Cardiac muscle cell (in vitro differentiated cells and primary cell): ENCODE data around the gene NEDD9. TPM values are rescaled to one million over a fixed set of nuclear protein-coding genes. Genes with fewer than 3 reads are reported as not detected.

Experiments
- DNase-seq, 2 donors: peaks; one replicate each; pipeline versions ENCODE4 v3.0.0 to v3.0.0-alpha.2; 2010 to 2017; ENCODE audit warnings: low read depth in 1 of 2, low spot score in 1 of 2
- H3K27ac ChIP-seq: fragments of 200-600 bp; sonication (generic); 2 replicates; pipeline ENCODE4 v1.5.1; 2016
- H3K27me3 ChIP-seq: fragments of 200-600 bp; sonication (generic); 2 replicates; pipeline ENCODE4 v1.6.0; 2016; ENCODE audit warnings: control low read depth
- H3K36me3 ChIP-seq: fragments of 200-600 bp; sonication (generic); 2 replicates; pipeline ENCODE4 v1.5.1; 2016; ENCODE audit warnings: control low read depth
- H3K4me1 ChIP-seq: fragments of 200-600 bp; sonication (generic); 2 replicates; pipeline ENCODE4 v1.8.1; 2017; ENCODE audit warnings: low read depth, mild to moderate bottlenecking, mixed run types
- H3K4me3 ChIP-seq: fragments of 200-600 bp; sonication (generic); 2 replicates; pipeline ENCODE4 v1.5.1; 2016; ENCODE audit warnings: mild to moderate bottlenecking
- H3K9me3 ChIP-seq: fragments of 200-600 bp; sonication (generic); 2 replicates; pipeline ENCODE4 v1.5.1; 2017; ENCODE audit warnings: low read depth, mild to moderate bottlenecking, control low read depth
- polyA plus RNA-seq: library from polyadenylated mRNA; unstranded; fragments of >200 nt; fragmentation: Nextera tagmentation; extraction: Ambion mirVana; gene quantifications from 2 replicates; pipeline ENCODE4 v1.2.1, GENCODE V29; 2016
- total RNA-seq: library from RNA; depleted of rRNA; stranded (reverse); fragments of >200 nt; gene quantifications from 2 replicates; pipeline ENCODE4 v1.2.3, GENCODE V29; 2016
- TF ChIP-seq, protein P1 (sequence below): IDR thresholded peaks from 2 replicates; pipeline ENCODE4 v1.5.1; 2012; ENCODE audit warnings: low read depth, mild to moderate bottlenecking, low read length

Gene NEDD9
- total and polyA plus RNA-seq, 2 experiments from 2014 or later: 12.6 to 26.8 TPM

DNA sequence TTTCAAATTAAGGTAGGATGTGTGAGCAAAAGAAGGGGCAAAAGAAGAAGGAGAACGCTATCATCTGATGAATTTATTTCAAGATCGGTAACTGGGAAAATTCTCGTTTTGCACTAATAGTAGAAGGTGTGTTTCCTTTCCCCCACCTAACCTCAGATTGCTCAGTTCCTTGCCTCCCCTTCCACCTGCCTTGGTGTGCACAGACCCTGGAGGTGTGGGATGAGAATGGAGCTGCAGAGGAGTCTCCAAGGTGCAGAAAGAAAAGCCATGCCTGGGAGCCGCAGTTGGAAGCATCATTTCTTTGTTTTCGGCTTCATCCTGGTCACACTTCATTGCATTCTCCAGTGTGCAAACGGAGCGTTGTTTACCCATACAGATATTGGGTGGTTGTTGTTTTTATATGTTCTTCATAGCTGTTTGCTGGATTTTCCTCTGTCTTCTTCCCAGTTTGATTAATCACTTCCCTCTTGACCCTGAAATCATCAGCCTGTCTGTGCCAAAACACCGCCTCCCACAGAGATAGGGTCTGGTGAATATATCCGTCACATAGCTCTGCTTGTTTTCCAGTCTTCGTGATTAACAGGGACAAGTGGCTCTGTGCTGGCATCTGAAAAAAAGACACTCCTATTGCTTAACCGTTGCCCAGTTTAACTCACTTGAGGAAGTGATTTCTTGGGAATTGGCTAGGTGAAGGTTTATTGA is 40.2 kb upstream of the NEDD9 start:
- peak; percentile 33 to 60 for DNase-seq
- TF ChIP-seq, protein P1, sequence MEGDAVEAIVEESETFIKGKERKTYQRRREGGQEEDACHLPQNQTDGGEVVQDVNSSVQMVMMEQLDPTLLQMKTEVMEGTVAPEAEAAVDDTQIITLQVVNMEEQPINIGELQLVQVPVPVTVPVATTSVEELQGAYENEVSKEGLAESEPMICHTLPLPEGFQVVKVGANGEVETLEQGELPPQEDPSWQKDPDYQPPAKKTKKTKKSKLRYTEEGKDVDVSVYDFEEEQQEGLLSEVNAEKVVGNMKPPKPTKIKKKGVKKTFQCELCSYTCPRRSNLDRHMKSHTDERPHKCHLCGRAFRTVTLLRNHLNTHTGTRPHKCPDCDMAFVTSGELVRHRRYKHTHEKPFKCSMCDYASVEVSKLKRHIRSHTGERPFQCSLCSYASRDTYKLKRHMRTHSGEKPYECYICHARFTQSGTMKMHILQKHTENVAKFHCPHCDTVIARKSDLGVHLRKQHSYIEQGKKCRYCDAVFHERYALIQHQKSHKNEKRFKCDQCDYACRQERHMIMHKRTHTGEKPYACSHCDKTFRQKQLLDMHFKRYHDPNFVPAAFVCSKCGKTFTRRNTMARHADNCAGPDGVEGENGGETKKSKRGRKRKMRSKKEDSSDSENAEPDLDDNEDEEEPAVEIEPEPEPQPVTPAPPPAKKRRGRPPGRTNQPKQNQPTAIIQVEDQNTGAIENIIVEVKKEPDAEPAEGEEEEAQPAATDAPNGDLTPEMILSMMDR: no peak
- peak overlapping the region; percentile 11 for H3K27ac ChIP-seq

GRCh38 chr6:11271228-11272020 is 39.0 kb upstream of the NEDD9 start:
- peak in 1 of 2 donors; percentile 32 for DNase-seq
- Histone ChIP-seq H3K4me1 (peaks cover 59% of the 10 kb centered on the region), H3K27me3 (no peaks in the 10 kb centered on the region), H3K4me3 (no peak overlapping the region), H3K9me3 (no peaks in the 10 kb centered on the region), H3K36me3 (no peaks in the 10 kb centered on the region), H3K27ac (no peak overlapping the region)
- TF ChIP-seq, protein P1: no peak

More for the DNA sequence above, 40.2 kb upstream of the NEDD9 start:
- peaks cover 54% of the 10 kb centered on the region for H3K4me1 ChIP-seq
- H3K9me3 ChIP-seq: no peaks in the 10 kb centered on the region
- H3K4me3 ChIP-seq: no peak overlapping the region
- H3K27me3 ChIP-seq: no peaks in the 10 kb centered on the region
- no peaks in the 10 kb centered on the region for H3K36me3 ChIP-seq

DNA sequence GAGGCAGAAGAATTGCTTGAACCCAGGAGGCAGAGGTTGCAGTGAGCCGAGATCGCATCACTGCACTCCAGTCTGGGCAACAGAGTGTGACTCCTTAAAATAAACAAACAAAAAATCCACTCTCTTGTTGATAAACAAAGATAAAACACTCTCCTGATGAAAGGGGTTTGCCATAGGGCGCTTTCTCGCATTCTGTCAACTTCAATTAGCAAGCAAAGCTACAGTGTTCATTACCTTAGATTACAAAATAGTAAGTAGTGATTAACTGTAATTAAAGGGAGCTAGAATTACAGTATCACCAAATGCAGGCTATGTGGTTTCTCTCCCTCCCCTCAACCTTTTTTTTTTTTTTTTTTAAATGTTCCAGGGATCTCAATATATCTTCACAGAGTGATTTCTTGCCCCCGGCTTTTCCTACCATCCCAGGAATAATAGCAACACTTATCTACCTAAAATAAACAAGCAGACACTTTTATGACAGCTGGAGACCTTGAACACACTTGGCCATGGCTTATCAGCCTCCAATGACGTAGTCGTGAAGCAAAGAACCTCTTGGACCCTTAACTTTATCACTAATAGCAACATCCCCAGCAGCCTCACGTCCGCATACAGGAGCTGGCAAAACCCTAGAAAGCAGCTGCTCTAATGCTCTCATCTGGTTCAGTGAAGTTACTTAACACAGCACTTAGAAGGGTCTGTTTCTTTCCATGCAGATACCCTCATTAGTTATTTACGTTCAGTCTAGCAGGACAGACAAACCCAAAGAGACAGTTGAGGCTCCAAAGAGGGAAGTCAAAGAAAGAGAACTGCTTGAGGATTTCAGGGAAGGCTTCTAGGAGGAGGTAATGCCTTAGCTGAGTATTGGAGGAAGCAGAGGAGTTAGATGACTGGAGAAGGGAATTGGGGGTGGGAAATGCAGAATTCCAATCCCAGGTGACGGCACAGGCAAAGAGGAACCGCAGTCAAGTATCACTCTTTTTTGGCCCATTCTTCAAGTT is 37.9 kb upstream of the NEDD9 start:
- TF ChIP-seq, protein P1: no peak
- no peak overlapping the region for H3K4me3 ChIP-seq
- H3K4me1 ChIP-seq: peaks cover 63% of the 10 kb centered on the region
- DNase-seq: peak; percentile 80 to 91
- H3K27ac ChIP-seq: peak overlapping the region; percentile 81
- H3K27me3 ChIP-seq: no peaks in the 10 kb centered on the region
- no peaks in the 10 kb centered on the region for H3K36me3 ChIP-seq
- H3K9me3 ChIP-seq: no peaks in the 10 kb centered on the region

GRCh38 chr6:11268978-11269377 is 36.5 kb upstream of the NEDD9 start:
- Histone ChIP-seq H3K9me3 (no peaks in the 10 kb centered on the region), H3K27me3 (no peaks in the 10 kb centered on the region), H3K36me3 (no peaks in the 10 kb centered on the region), H3K27ac (peak overlapping the region; percentile 81), H3K4me1 (peaks cover 63% of the 10 kb centered on the region), H3K4me3 (no peak overlapping the region)
- TF ChIP-seq, protein P1: no peak
- peak in 1 of 2 donors; percentile 59 for DNase-seq

- H3K4me3 ChIP-seq: no peak overlapping the region
- no peaks in the 10 kb centered on the region for H3K36me3 ChIP-seq
- H3K27me3 ChIP-seq: no peaks in the 10 kb centered on the region
- no peaks in the 10 kb centered on the region for H3K9me3 ChIP-seq
- no peak for DNase-seq
- no peak overlapping the region for H3K27ac ChIP-seq
- TF ChIP-seq, protein P1: no peak
- peaks cover 60% of the 10 kb centered on the region for H3K4me1 ChIP-seq
Observed at GRCh38 chr6:11266926-11267325, 34.5 kb upstream of the NEDD9 start.
